Loucy (cell line): ENCODE results near the gene TLK1.

Experiments used
- H2AFZ ChIP-seq: fragments of 200-600 bp; sonication (generic); 2 replicates; pipeline ENCODE4 v1.6.0; 2016; ENCODE audit warnings: antibody characterized with exemption, mild to moderate bottlenecking, low read length, moderate library complexity
- H3F3A ChIP-seq: fragments of 200-600 bp; 2 replicates; pipeline ENCODE4 v1.6.0; 2016; ENCODE audit warnings: antibody characterized with exemption, low read depth, mild to moderate bottlenecking
- H3K27me3 ChIP-seq: fragments of 200-600 bp; sonication (generic); 2 replicates; pipeline ENCODE4 v1.6.1; 2014; ENCODE audit warnings: low read length, mild to moderate bottlenecking; ENCODE audit not compliant: insufficient read depth, poor library complexity, severe bottlenecking
- H3K36me3 ChIP-seq: fragments of 200-600 bp; sonication (generic); 2 replicates; pipeline ENCODE4 v1.6.1; 2016; ENCODE audit warnings: low read length; ENCODE audit not compliant: insufficient read depth
- H3K4me1 ChIP-seq: fragments of 200-600 bp; sonication (generic); 2 replicates; pipeline ENCODE4 v1.5.1; 2014; ENCODE audit warnings: low read length, mild to moderate bottlenecking; ENCODE audit not compliant: insufficient read depth, poor library complexity, severe bottlenecking
- H3K4me2 ChIP-seq: fragments of 200-600 bp; sonication (generic); 2 replicates; pipeline ENCODE4 v1.6.0; 2014; ENCODE audit warnings: antibody characterized with exemption, low read length, low read depth, mild to moderate bottlenecking; ENCODE audit not compliant: poor library complexity, severe bottlenecking
- H3K4me3 ChIP-seq: fragments of 200-600 bp; sonication (generic); 2 replicates; pipeline ENCODE4 v1.5.1; 2014; ENCODE audit warnings: low read length, mild to moderate bottlenecking, mixed read lengths; ENCODE audit not compliant: poor library complexity, severe bottlenecking
- H3K79me2 ChIP-seq: fragments of 200-600 bp; sonication (generic); 2 replicates; pipeline ENCODE4 v1.6.1; 2014; ENCODE audit warnings: low read length; ENCODE audit not compliant: insufficient read depth
- H3K9ac ChIP-seq: fragments of 200-600 bp; sonication (generic); 2 replicates; pipeline ENCODE4 v1.6.0; 2014; ENCODE audit warnings: mild to moderate bottlenecking, low read depth, low read length, moderate library complexity; ENCODE audit not compliant: poor library complexity, severe bottlenecking
- H3K9me2 ChIP-seq: fragments of 200-600 bp; sonication (generic); replicated peaks from 2 replicates; pipeline ENCODE4 v1.6.1; 2016; ENCODE audit warnings: low read depth, low read length, mixed read lengths
- H3K9me3 ChIP-seq: fragments of 200-600 bp; sonication (generic); 2 replicates; pipeline ENCODE4 v1.6.1; 2014; ENCODE audit warnings: mild to moderate bottlenecking, antibody characterized with exemption, low read length, low read depth; ENCODE audit not compliant: insufficient read depth
- H4K20me1 ChIP-seq: fragments of 200-600 bp; sonication (generic); 2 replicates; pipeline ENCODE4 v1.6.0; 2014; ENCODE audit warnings: antibody characterized with exemption, low read length, mild to moderate bottlenecking; ENCODE audit not compliant: insufficient read depth, poor library complexity, severe bottlenecking
- EZH2phosphoT487 ChIP-seq: fragments of 200-600 bp; IDR thresholded peaks from 2 replicates; pipeline ENCODE4 v1.6.1; 2018; ENCODE audit warnings: antibody characterized with exemption, mild to moderate bottlenecking, moderate library complexity, borderline replicate concordance
- TF ChIP-seq, protein P1 (sequence below): fragments of 200-600 bp; sonication (generic); conservative IDR thresholded peaks from 2 replicates; pipeline ENCODE4 v1.5.1; 2014; ENCODE audit warnings: mild to moderate bottlenecking, antibody characterized with exemption, low read length

TLK1 gene

DNA sequence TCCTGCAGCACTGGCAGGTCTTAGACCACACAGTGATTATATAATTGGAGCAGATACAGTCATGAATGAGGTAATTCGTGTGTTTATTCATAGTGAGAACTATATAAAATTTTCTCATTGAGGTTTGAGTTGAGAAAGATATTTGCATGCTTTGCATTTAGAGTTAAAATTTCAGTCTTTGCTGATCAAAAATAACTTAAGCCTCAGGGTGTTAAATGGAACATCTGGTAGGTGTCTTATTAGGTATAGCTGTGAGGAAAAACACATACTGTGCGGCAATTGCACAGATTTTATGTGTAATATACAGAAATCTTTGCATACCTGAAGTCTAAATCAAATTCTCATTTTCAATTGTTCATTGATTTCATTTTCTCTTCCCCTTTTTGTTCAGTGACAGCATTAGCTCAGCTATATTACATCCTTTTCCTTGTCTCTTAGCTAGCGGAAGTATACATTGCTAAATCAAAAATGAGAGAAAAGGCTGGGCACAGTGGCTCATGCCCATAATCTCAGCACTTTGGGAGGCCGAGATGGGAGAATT is 210.4 kb downstream of the TLK1 start:
- H4K20me1 ChIP-seq: peaks cover 38% of the 10 kb centered on the region
- TF ChIP-seq, protein P1, sequence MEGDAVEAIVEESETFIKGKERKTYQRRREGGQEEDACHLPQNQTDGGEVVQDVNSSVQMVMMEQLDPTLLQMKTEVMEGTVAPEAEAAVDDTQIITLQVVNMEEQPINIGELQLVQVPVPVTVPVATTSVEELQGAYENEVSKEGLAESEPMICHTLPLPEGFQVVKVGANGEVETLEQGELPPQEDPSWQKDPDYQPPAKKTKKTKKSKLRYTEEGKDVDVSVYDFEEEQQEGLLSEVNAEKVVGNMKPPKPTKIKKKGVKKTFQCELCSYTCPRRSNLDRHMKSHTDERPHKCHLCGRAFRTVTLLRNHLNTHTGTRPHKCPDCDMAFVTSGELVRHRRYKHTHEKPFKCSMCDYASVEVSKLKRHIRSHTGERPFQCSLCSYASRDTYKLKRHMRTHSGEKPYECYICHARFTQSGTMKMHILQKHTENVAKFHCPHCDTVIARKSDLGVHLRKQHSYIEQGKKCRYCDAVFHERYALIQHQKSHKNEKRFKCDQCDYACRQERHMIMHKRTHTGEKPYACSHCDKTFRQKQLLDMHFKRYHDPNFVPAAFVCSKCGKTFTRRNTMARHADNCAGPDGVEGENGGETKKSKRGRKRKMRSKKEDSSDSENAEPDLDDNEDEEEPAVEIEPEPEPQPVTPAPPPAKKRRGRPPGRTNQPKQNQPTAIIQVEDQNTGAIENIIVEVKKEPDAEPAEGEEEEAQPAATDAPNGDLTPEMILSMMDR: no peak
- no peak for TF ChIP-seq EZH2phosphoT487
- H3K4me1 ChIP-seq: no peaks in the 10 kb centered on the region
- H3K9me2 ChIP-seq: no peaks in the 10 kb centered on the region
- peaks cover 32% of the 10 kb centered on the region for H3K79me2 ChIP-seq
- H3K36me3 ChIP-seq: peaks cover 63% of the 10 kb centered on the region
- no peak overlapping the region for H3K4me3 ChIP-seq
- no peak overlapping the region for H2AFZ ChIP-seq
- no peak overlapping the region for H3K9ac ChIP-seq
- H3K27me3 ChIP-seq: no peaks in the 10 kb centered on the region
- no peaks in the 10 kb centered on the region for H3F3A ChIP-seq
- H3K4me2 ChIP-seq: no peak overlapping the region
- H3K9me3 ChIP-seq: no peaks in the 10 kb centered on the region

DNA sequence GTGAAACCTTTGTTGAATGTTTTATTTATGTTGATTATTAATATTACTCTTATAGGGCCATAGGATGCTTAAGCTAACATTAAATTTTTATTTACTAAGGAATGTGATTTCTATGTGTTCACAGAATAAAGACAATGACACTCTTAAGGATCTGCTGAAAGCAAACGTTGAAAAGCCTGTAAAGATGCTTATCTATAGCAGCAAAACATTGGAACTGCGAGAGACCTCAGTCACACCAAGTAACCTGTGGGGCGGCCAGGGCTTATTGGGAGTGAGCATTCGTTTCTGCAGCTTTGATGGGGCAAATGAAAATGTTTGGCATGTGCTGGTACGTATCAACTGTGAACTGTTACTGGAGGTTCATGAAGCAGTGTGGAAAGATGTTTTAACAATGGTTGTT is 211.3 kb downstream of the TLK1 start:
- H3F3A ChIP-seq: no peaks in the 10 kb centered on the region
- no peak overlapping the region for H3K4me2 ChIP-seq
- H3K4me1 ChIP-seq: no peaks in the 10 kb centered on the region
- no peaks in the 10 kb centered on the region for H3K27me3 ChIP-seq
- H4K20me1 ChIP-seq: peaks cover 42% of the 10 kb centered on the region
- H3K79me2 ChIP-seq: peaks cover 41% of the 10 kb centered on the region
- H3K9me3 ChIP-seq: no peaks in the 10 kb centered on the region
- no peak overlapping the region for H2AFZ ChIP-seq
- no peak overlapping the region for H3K4me3 ChIP-seq
- peaks cover 54% of the 10 kb centered on the region for H3K36me3 ChIP-seq
- no peak for TF ChIP-seq EZH2phosphoT487
- TF ChIP-seq, protein P1: no peak
- no peaks in the 10 kb centered on the region for H3K9me2 ChIP-seq
- no peak overlapping the region for H3K9ac ChIP-seq

DNA sequence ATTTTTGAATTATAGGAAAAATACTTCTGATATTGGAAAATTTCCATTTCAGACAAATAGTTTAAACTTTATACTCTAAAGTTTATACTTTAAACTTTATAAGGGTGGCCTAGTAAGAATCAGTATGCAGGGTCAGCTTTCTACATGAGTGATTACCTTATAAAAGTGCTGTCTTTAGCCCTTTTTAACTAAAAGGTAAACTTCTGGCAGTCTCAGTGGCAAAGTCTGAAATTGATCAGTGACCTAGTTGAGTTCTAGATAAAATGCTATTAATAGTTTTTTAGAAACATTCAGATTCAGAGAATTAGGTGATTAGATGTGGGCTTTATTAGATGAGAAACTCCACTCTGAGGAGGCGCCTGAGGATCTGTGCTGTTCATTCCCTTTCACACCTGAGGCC is 216.1 kb downstream of the TLK1 start:
- TF ChIP-seq EZH2phosphoT487: no peak
- TF ChIP-seq, protein P1: no peak
- no peaks in the 10 kb centered on the region for H3K9me3 ChIP-seq
- no peaks in the 10 kb centered on the region for H3K9me2 ChIP-seq
- peaks cover 21% of the 10 kb centered on the region for H3K4me1 ChIP-seq
- peaks cover 91% of the 10 kb centered on the region for H4K20me1 ChIP-seq
- peaks cover 7% of the 10 kb centered on the region for H3K36me3 ChIP-seq
- H3K27me3 ChIP-seq: no peaks in the 10 kb centered on the region
- no peak overlapping the region for H3K4me2 ChIP-seq
- no peak overlapping the region for H2AFZ ChIP-seq
- no peaks in the 10 kb centered on the region for H3F3A ChIP-seq
- H3K79me2 ChIP-seq: peaks cover 89% of the 10 kb centered on the region
- H3K4me3 ChIP-seq: no peak overlapping the region
- H3K9ac ChIP-seq: no peak overlapping the region
